ENCODE data around the gene OPN4.

OPN4 gene

DNA sequence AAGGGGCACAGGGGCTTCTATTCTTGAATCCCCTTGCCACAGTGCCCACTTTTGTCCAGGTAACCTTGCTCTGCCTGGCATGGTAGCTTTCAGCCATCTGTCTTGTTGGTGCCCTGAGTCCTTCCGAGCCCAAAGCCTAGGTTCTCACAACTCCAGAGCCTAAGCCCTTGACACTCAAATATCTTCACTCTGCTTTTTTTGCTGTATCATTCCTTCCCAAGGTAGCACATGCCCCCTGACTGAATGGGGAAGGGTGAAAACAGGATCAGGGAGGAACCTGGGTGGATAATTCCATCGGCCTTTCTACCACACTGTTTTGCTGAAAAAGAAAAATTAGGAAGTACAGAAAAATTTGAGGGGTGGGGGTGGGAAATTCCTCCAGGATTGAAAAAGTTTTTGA, 51.6 kb downstream of the OPN4 start:
- DNase-seq (ENCODE audit: low read depth), result no peak
- H3K4me3 ChIP-seq (ENCODE audit: low read depth, low read length), result no peak overlapping the region
- TF ChIP-seq, protein P1, sequence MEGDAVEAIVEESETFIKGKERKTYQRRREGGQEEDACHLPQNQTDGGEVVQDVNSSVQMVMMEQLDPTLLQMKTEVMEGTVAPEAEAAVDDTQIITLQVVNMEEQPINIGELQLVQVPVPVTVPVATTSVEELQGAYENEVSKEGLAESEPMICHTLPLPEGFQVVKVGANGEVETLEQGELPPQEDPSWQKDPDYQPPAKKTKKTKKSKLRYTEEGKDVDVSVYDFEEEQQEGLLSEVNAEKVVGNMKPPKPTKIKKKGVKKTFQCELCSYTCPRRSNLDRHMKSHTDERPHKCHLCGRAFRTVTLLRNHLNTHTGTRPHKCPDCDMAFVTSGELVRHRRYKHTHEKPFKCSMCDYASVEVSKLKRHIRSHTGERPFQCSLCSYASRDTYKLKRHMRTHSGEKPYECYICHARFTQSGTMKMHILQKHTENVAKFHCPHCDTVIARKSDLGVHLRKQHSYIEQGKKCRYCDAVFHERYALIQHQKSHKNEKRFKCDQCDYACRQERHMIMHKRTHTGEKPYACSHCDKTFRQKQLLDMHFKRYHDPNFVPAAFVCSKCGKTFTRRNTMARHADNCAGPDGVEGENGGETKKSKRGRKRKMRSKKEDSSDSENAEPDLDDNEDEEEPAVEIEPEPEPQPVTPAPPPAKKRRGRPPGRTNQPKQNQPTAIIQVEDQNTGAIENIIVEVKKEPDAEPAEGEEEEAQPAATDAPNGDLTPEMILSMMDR (conservative IDR thresholded peaks at IDR 0.05; ENCODE audit: low read depth, low read length), result no peak

DNA sequence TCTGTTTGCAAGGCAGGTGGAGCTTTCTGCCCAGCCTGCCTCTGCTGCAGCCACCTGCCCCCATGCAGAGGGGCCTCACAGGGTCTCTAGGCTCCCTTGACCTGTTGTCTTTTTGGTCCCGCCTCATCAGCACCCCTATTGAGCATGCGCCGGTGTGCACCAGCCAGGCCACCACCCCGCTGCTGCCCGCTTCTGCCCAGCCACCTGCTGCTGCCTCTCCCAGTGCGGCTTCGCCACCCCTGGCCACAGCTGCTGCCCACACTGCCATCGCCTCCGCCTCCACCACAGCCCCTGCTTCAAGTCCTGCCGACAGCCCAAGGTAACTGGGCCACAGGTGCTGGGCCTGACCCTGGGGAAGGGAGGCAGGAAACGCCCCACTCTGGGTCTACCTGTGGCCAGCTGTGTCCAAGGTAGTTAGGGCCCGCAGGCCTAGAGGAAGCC, 52.1 kb downstream of the OPN4 start:
- TF ChIP-seq, protein P1 (conservative IDR thresholded peaks at IDR 0.05; ENCODE audit: low read depth, low read length), result no peak
- DNase-seq (ENCODE audit: low read depth), result no peak
- H3K4me3 ChIP-seq (ENCODE audit: low read depth, low read length), result no peak overlapping the region

DNA sequence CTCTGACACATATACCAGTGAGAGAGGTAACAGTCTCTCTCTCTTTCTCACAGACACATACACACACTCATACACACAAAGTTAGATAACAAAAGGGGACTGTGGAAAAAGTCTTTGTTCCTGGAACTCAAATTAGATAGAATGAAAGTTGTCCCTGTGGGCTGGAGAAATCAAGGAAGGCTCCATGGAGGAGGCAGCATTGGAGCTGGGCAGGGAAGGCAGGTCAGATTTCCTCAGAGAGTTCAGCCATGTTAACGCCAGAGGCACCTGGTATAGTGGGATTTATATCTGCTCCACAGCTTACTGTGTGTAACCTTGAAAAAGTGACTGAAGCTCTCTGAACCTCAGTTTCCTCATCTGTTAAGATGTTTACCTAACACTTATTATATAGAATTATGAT, 52.6 kb downstream of the OPN4 start:
- no peak for DNase-seq (ENCODE audit: low read depth)
- TF ChIP-seq, protein P1 (conservative IDR thresholded peaks at IDR 0.05; ENCODE audit: low read depth, low read length), result no peak
- no peak overlapping the region for H3K4me3 ChIP-seq (ENCODE audit: low read depth, low read length)

DNA sequence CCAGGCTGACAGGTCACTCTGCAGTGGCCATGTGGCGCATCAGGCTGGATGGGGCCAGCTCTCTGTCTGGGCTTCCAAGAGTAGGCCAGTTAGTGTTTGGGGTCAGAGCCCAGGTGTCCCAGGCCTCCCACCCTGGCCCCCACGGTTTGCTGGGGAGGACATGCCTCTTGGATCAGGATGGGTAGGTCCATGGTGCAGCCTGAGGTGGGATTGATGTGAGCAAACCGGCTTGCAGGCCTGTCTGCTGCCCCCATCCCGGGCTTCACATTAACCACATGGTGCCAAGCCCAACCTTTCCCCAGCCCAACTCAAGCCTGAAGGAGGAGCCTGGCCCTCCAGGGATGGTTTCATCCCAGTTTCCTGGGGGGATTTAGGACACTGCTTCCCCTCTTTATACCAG, 53.2 kb downstream of the OPN4 start:
- H3K4me3 ChIP-seq (ENCODE audit: low read depth, low read length), result no peak overlapping the region
- DNase-seq (ENCODE audit: low read depth), result no peak
- TF ChIP-seq, protein P1 (conservative IDR thresholded peaks at IDR 0.05; ENCODE audit: low read depth, low read length), result no peak

DNA sequence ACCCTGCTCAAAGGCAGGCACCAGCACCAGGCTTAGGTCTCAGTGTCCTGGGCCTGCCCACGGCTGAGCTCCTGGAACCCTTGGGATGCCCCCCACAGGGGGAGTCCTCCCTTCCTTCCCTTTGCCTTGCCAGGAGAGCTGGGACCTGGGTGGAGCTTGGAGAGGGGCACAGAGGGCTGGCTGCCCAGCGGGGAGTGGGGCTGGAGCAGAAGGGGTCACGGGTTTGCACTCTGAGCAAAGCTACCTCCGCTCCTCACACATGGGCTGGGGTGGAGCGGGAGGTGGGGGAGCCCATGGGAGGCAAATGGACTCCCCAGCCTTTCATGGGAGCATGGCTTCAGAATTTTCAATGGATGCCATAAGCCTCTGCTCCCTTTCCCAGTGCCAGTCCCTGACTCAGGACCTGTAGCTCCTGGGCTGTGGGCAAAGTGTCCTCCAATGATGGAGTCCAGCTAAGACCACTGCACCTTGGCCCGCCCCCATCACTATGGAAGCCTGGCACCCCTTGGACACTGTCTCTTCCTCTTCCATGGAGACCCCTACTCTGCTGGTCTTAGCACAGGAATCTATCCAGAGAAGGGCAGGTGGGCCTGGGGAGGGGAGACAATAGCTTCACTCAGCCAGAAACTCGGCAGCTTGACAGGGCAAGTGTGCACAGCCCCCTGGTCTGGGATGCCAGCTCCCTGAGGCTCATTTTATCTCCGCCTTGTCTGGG, 53.9 kb downstream of the OPN4 start:
- TF ChIP-seq, protein P1 (conservative IDR thresholded peaks at IDR 0.05; ENCODE audit: low read depth, low read length), result no peak
- DNase-seq (ENCODE audit: low read depth), result no peak
- H3K4me3 ChIP-seq (ENCODE audit: low read depth, low read length), result no peak overlapping the region

DNA sequence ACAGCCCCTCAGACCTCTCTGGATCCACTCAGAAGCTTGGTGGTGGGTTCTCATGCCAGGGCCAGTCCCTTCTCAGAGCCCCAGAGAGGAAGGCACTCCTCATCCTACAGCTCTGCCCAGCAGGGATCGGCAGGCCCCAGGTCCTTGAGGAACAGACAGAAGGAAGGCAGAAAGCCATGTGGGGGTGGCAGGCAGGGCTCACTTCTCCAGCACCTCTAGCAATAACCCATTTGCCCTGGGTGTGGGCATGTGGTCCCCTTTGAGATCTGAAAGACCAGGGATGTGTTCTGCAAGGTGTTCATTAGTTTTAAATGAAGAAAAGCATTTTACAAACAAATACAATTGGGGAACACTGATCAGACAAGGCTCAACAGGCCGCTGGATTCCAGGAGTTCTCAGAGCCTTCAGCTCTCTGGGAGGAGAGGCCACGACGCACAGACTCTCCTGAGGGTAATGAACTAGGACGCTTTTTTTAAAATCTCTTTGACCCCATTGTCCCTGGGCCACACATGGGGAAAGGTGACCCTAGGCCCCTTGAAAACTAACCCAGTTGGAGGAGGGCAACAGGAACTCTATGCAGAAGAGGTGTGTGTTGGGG, 54.5 kb downstream of the OPN4 start:
- H3K4me3 ChIP-seq (ENCODE audit: low read depth, low read length), result no peak overlapping the region
- DNase-seq (ENCODE audit: low read depth), result no peak
- TF ChIP-seq, protein P1 (conservative IDR thresholded peaks at IDR 0.05; ENCODE audit: low read depth, low read length), result no peak
